Dedifferentiated amniotic fluid mesenchymal stem cell (primary cell): ENCODE measurements around the gene ERC2.
A peak's percentile ranks its signal among the peaks of the same experiment; 100 is the strongest.

ENCODE experiments used
- DNase-seq: peaks from one replicate; pipeline ENCODE4 v3.0.0-alpha.2; 2016; ENCODE audit errors: extremely low spot score

ERC2 gene

GRCh38 chr3:56123487-56123886 lies 344.8 kb downstream of the ERC2 start:
- no peak for DNase-seq

GRCh38 chr3:56122911-56123310 lies 345.4 kb downstream of the ERC2 start:
- DNase-seq, result no peak

- no peak for DNase-seq
Measured at GRCh38 chr3:56121716-56122115, 346.6 kb downstream of the ERC2 start.

- peak; percentile 80 for DNase-seq
Measured at GRCh38 chr3:56119575-56120349, 348.5 kb downstream of the ERC2 start.

GRCh38 chr3:56118968-56119367 lies 349.3 kb downstream of the ERC2 start:
- no peak for DNase-seq

GRCh38 chr3:56115698-56116097 lies 352.6 kb downstream of the ERC2 start:
- no peak for DNase-seq

GRCh38 chr3:56115199-56115598 lies 353.1 kb downstream of the ERC2 start:
- no peak for DNase-seq

- DNase-seq, result no peak
Measured at GRCh38 chr3:56113908-56114307, 354.4 kb downstream of the ERC2 start.

- DNase-seq, result no peak
Measured at GRCh38 chr3:56113231-56113630, 355.0 kb downstream of the ERC2 start.

GRCh38 chr3:56111606-56112304 lies 356.5 kb downstream of the ERC2 start:
- peak; percentile 70 for DNase-seq

- no peak for DNase-seq
Measured at GRCh38 chr3:56110886-56111285, 357.4 kb downstream of the ERC2 start.

- no peak for DNase-seq
Measured at GRCh38 chr3:56107157-56107556, 361.1 kb downstream of the ERC2 start.

- no peak for DNase-seq
Measured at GRCh38 chr3:56102032-56102431, 366.2 kb downstream of the ERC2 start.

- DNase-seq, result no peak
Measured at GRCh38 chr3:56101576-56101975, 366.7 kb downstream of the ERC2 start.

GRCh38 chr3:56096999-56097398 lies 371.3 kb downstream of the ERC2 start:
- no peak for DNase-seq

- DNase-seq, result no peak
Measured at GRCh38 chr3:56094170-56094569, 374.1 kb downstream of the ERC2 start.

- DNase-seq, result no peak
Measured at GRCh38 chr3:56089739-56090138, 378.5 kb downstream of the ERC2 start.

- no peak for DNase-seq
Measured at GRCh38 chr3:56087451-56088053, 380.7 kb downstream of the ERC2 start.

GRCh38 chr3:56086355-56086754 lies 381.9 kb downstream of the ERC2 start:
- peak; percentile 29 for DNase-seq

GRCh38 chr3:56081246-56081645 lies 387.0 kb downstream of the ERC2 start:
- DNase-seq, result no peak

- DNase-seq, result no peak
Measured at GRCh38 chr3:56076746-56077145, 391.5 kb downstream of the ERC2 start.

- no peak for DNase-seq
Measured at GRCh38 chr3:56075089-56075488, 393.2 kb downstream of the ERC2 start.

GRCh38 chr3:56069766-56070165 lies 398.5 kb downstream of the ERC2 start:
- DNase-seq, result no peak
